ENCODE measurements around the gene DCANP1.
"Not testable (repeated sequence)": the region's sequence is repeated elsewhere in the genome, so short reads cannot be mapped to it uniquely, and the experiment has no call there.

- not testable (repeated sequence) for TF ChIP-seq EZH2 (IDR thresholded peaks at IDR 0.05); POLR2AphosphoS5 (IDR thresholded peaks at IDR 0.05; ENCODE audit: borderline replicate concordance, low read depth, low read length); FOXP2 (optimal IDR thresholded peaks at IDR 0.05; ENCODE audit: control extremely low read depth, extremely low read length, insufficient read depth)
Measured at GRCh38 chr5:135495531-135495930, 48.4 kb upstream of the DCANP1 start.
